Eye (tissue), 1 donor: ENCODE data around the gene HOXA5.

Experiments used
- DNase-seq: peaks from one replicate; pipeline ENCODE4 v3.0.0-alpha.2; 2015

HOXA5 gene

GRCh38 chr7:27092819-27093110 lies 50.7 kb downstream of the HOXA5 start:
- DNase-seq, result no peak

GRCh38 chr7:27091941-27092818 lies 51.3 kb downstream of the HOXA5 start:
- peak; percentile 32 for DNase-seq

GRCh38 chr7:27091105-27091504 lies 52.4 kb downstream of the HOXA5 start:
- peak; percentile 33 for DNase-seq
